HG03060 (cell line): ENCODE results near the gene ABCB11.
"Not testable (repeated sequence)": the region's sequence is repeated elsewhere in the genome, so short reads cannot be mapped to it uniquely, and the experiment has no call there.

ENCODE experiments used
- ATAC-seq: cut with Tn5 transposase; IDR thresholded peaks from one replicate; pipeline ENCODE4 v1.9.1; 2021; ENCODE audit warnings: low read depth, moderate number of reproducible peaks; ENCODE audit not compliant: unreplicated experiment

Gene ABCB11

GRCh38 chr2:168903888-168904287 is 127.2 kb downstream of the ABCB11 start:
- ATAC-seq: no peak

DNA sequence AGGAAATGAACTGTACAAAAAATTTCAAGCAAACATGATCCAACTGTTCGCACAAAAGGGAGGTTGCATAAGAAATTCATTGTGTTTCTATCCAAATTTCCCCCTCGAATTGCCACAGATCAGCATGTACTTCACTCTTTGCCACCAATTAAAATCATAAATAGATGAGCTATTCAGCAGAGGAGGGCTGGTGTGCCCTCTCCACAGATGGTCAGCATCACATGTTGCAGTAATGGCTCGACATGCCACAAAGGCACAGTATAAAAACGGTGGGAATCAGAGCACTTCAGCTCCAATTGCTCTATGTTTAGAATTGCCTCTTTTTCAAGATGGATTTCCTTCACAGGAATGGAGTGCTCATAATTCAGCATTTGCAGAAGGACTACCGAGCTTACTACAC is 130.1 kb downstream of the ABCB11 start, which contains the start of gene G6PC2:
Gene G6PC2, plus strand, starts transcription at position 289 of the 400 bp plus-strand sequence. Its CDS starts 41 bp downstream, at position 330.
- no peak for ATAC-seq

GRCh38 chr2:168897449-168897848 is 133.7 kb downstream of the ABCB11 start:
- no peak for ATAC-seq

- no peak for ATAC-seq
Measured at GRCh38 chr2:168896783-168897182, 134.3 kb downstream of the ABCB11 start.

- no peak for ATAC-seq
Measured at GRCh38 chr2:168895771-168896170, 135.4 kb downstream of the ABCB11 start.

GRCh38 chr2:168894720-168895119 is 136.4 kb downstream of the ABCB11 start:
- ATAC-seq: no peak

- ATAC-seq: no peak
Measured at GRCh38 chr2:168894101-168894500, 137.0 kb downstream of the ABCB11 start.

DNA sequence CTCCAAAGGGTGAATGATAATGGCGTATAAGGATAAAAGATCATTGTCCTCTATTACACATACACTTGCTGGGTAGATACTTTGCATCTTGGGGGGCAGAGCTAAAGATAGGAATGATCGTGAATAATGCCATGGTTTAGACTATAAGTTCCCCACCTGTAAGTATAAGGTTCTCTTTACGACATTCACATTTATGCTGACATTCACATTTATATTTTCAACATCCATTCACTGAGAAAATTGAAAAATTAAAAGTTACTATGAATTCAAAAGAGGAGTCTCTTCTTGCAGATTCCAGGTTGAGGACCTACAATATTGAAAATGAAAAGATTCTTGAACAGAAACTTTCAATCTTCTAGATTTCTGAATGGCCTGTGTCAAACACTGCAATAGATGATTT is 138.8 kb downstream of the ABCB11 start:
- no peak for ATAC-seq

GRCh38 chr2:168890006-168890782 is 140.9 kb downstream of the ABCB11 start, which contains the start of gene SPC25:
Gene SPC25, minus strand, starts transcription at chr2:168890430. Its CDS starts 911 bp downstream, at chr2:168889519.
- peak; percentile 100 for ATAC-seq

- ATAC-seq: no peak
Measured at GRCh38 chr2:168889635-168890005, 141.5 kb downstream of the ABCB11 start.

DNA sequence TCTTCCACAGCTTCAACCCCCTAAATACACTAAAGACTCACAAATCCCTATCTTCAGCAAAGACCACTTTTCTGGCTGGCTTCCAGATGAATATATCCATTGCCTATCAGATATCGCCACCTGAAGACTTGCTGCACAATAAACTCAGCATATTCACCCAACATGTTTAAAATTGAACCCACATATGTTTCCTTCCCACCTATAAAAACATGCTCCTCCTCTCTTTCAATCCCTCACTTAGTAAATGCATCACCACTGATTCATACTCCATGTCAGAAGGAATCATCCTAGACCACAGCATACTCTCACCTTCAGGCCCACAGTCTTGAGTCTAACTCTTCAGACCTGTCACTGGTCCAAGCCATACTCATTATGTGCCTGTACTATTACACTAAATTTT is 146.1 kb downstream of the ABCB11 start:
- no peak for ATAC-seq

DNA sequence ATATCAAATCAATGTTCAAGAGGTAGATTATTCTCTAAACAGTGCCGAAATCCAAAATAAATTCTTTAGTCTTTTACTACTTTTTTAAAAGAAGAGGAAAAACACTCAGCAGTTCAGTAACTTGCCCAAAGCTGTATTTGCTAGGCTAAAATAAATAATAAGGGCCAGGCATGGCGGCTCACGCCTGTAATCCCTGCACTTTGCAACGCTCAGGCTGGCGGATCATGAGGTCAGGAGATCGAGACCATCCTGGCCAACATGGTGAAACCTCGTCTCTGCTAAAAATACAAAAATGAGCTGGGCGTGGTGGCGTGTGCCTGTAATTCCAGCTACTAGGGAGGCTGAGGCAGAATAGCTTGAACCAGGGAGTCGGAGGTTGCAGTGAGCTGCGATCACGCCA is 149.0 kb downstream of the ABCB11 start:
- ATAC-seq: not testable (repeated sequence)

GRCh38 chr2:168874368-168875054 is 156.6 kb downstream of the ABCB11 start:
- no peak for ATAC-seq

- not testable (repeated sequence) for ATAC-seq
Measured at GRCh38 chr2:168870824-168871223, 160.3 kb downstream of the ABCB11 start.
